ENCODE measurements around the gene PNPLA3.

Gene PNPLA3

DNA sequence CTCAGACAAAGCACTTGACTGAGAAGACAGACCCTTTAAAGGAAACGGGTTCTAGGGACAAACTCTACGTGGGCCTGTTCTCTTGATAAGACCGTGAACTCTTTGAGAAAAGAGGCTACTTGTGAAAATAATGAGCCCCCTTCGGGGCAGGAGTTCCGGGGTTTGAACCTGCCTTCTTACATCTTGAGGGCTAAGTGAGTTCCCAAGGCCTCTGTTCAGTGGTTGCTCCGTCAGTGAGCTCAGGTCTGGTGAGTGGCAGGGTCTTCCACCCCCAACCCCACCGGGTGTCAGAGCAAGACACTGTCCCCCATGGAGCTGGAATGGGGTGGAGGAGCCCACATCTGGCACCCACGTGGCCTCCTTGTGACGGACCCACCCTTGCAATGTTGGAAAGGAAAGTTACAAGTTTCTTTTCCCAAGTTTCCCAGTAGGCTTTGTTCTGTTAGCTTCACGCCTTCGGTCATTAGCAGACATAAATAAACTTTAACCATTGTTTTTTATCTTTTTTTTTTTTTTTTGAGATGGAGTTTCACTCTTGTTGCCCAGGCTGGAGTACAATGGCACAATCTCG lies 25.3 kb downstream of the PNPLA3 start:
- Histone ChIP-seq H3K9me2 (replicated peaks; ENCODE audit: low read depth, low read length) (no peaks in the 10 kb centered on the region), H3K27me3 (ENCODE audit: insufficient read depth, low read length, poor library complexity, severe bottlenecking) (peaks cover 19% of the 10 kb centered on the region), H3F3A (ENCODE audit: low read depth) (no peaks in the 10 kb centered on the region), H2AFZ (ENCODE audit: low read length) (no peak overlapping the region), H3K4me2 (ENCODE audit: low read depth, low read length, poor library complexity, severe bottlenecking) (no peak overlapping the region), H4K20me1 (ENCODE audit: insufficient read depth, low read length, poor library complexity, severe bottlenecking) (no peaks in the 10 kb centered on the region), H3K36me3 (ENCODE audit: insufficient read depth, low read length) (no peaks in the 10 kb centered on the region), H3K4me3 (ENCODE audit: low read length, poor library complexity, severe bottlenecking) (no peak overlapping the region), H3K9me3 (ENCODE audit: insufficient read depth, low read depth, low read length) (no peaks in the 10 kb centered on the region), H3K79me2 (ENCODE audit: insufficient read depth, low read length) (no peaks in the 10 kb centered on the region), H3K9ac (ENCODE audit: low read depth, low read length, poor library complexity, severe bottlenecking) (no peak overlapping the region), H3K4me1 (ENCODE audit: insufficient read depth, low read length, poor library complexity, severe bottlenecking) (peaks cover 6% of the 10 kb centered on the region)
- no peak for TF ChIP-seq CTCF (conservative IDR thresholded peaks at IDR 0.05; ENCODE audit: low read length)
- no peak for TF ChIP-seq EZH2phosphoT487 (IDR thresholded peaks at IDR 0.05; ENCODE audit: borderline replicate concordance)

- H3K9me2 ChIP-seq (replicated peaks; ENCODE audit: low read depth, low read length), result no peaks in the 10 kb centered on the region
- H4K20me1 ChIP-seq (ENCODE audit: insufficient read depth, low read length, poor library complexity, severe bottlenecking), result peaks cover 2% of the 10 kb centered on the region
- H3K27me3 ChIP-seq (ENCODE audit: insufficient read depth, low read length, poor library complexity, severe bottlenecking), result peaks cover 19% of the 10 kb centered on the region
- TF ChIP-seq EZH2phosphoT487 (IDR thresholded peaks at IDR 0.05; ENCODE audit: borderline replicate concordance), result no peak
- no peak for TF ChIP-seq CTCF (conservative IDR thresholded peaks at IDR 0.05; ENCODE audit: low read length)
- H3K4me3 ChIP-seq (ENCODE audit: low read length, poor library complexity, severe bottlenecking), result no peak overlapping the region
- no peaks in the 10 kb centered on the region for H3K9me3 ChIP-seq (ENCODE audit: insufficient read depth, low read depth, low read length)
- H3K36me3 ChIP-seq (ENCODE audit: insufficient read depth, low read length), result no peaks in the 10 kb centered on the region
- no peak overlapping the region for H3K4me2 ChIP-seq (ENCODE audit: low read depth, low read length, poor library complexity, severe bottlenecking)
- peaks cover 13% of the 10 kb centered on the region for H3K4me1 ChIP-seq (ENCODE audit: insufficient read depth, low read length, poor library complexity, severe bottlenecking)
- no peaks in the 10 kb centered on the region for H3F3A ChIP-seq (ENCODE audit: low read depth)
- peaks cover 17% of the 10 kb centered on the region for H3K79me2 ChIP-seq (ENCODE audit: insufficient read depth, low read length)
- no peak overlapping the region for H3K9ac ChIP-seq (ENCODE audit: low read depth, low read length, poor library complexity, severe bottlenecking)
- H2AFZ ChIP-seq (ENCODE audit: low read length), result no peak overlapping the region
Measured at GRCh38 chr22:43951391-43951790, 27.8 kb downstream of the PNPLA3 start.

- Histone ChIP-seq H3K9me3 (ENCODE audit: insufficient read depth, low read depth, low read length) (no peaks in the 10 kb centered on the region), H3K9ac (ENCODE audit: low read depth, low read length, poor library complexity, severe bottlenecking) (no peak overlapping the region), H3K4me1 (ENCODE audit: insufficient read depth, low read length, poor library complexity, severe bottlenecking) (peaks cover 18% of the 10 kb centered on the region), H4K20me1 (ENCODE audit: insufficient read depth, low read length, poor library complexity, severe bottlenecking) (peaks cover 6% of the 10 kb centered on the region), H3K79me2 (ENCODE audit: insufficient read depth, low read length) (peaks cover 23% of the 10 kb centered on the region), H2AFZ (ENCODE audit: low read length) (no peak overlapping the region), H3K4me3 (ENCODE audit: low read length, poor library complexity, severe bottlenecking) (no peak overlapping the region), H3F3A (ENCODE audit: low read depth) (no peaks in the 10 kb centered on the region), H3K36me3 (ENCODE audit: insufficient read depth, low read length) (no peaks in the 10 kb centered on the region), H3K9me2 (replicated peaks; ENCODE audit: low read depth, low read length) (no peaks in the 10 kb centered on the region), H3K4me2 (ENCODE audit: low read depth, low read length, poor library complexity, severe bottlenecking) (no peak overlapping the region), H3K27me3 (ENCODE audit: insufficient read depth, low read length, poor library complexity, severe bottlenecking) (peaks cover 19% of the 10 kb centered on the region)
- TF ChIP-seq CTCF (conservative IDR thresholded peaks at IDR 0.05; ENCODE audit: low read length), result no peak
- TF ChIP-seq EZH2phosphoT487 (IDR thresholded peaks at IDR 0.05; ENCODE audit: borderline replicate concordance), result no peak
Measured at GRCh38 chr22:43951966-43952365, 28.4 kb downstream of the PNPLA3 start.

Data from Loucy (cell line).